AG10803 (cell line): ENCODE results near the gene RPTOR.

Experiments used
- DNase-seq: peaks from one replicate; pipeline ENCODE4 v3.0.0; 2010; ENCODE audit warnings: low read depth
- H3K4me3 ChIP-seq: 2 replicates; pipeline ENCODE4 v1.5.1; 2011; ENCODE audit warnings: mild to moderate bottlenecking, low read length, control low read depth
- TF ChIP-seq, protein P1 (sequence below): conservative IDR thresholded peaks from 2 replicates; pipeline ENCODE4 v1.5.1; 2011; ENCODE audit warnings: mild to moderate bottlenecking, low read length, control low read depth, inconsistent platforms

Gene RPTOR

DNA sequence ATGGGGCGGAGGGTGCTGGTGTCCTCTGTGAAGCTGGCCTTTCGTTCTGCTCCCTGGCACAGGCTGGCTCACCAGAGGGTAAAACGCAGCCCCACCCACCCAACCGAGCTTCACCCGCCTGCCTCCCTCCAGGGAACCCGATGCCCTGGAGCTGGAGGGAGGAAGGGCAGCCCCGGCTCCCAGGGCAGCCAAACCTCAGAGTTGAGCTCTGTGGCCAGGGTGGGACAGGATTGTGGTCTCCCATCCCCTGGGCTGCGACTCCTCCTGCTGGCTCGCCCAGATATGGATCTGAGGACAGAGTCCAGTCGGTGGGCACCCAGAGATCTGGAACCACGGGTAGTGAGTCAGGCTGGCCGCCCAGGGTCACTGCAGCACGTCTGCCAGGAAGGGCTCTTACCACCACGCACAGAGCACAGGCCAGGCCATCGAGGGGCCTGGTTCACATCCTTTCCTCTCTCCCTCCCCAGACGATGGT is 404.4 kb downstream of the RPTOR start:
- DNase-seq, result no peak

DNA sequence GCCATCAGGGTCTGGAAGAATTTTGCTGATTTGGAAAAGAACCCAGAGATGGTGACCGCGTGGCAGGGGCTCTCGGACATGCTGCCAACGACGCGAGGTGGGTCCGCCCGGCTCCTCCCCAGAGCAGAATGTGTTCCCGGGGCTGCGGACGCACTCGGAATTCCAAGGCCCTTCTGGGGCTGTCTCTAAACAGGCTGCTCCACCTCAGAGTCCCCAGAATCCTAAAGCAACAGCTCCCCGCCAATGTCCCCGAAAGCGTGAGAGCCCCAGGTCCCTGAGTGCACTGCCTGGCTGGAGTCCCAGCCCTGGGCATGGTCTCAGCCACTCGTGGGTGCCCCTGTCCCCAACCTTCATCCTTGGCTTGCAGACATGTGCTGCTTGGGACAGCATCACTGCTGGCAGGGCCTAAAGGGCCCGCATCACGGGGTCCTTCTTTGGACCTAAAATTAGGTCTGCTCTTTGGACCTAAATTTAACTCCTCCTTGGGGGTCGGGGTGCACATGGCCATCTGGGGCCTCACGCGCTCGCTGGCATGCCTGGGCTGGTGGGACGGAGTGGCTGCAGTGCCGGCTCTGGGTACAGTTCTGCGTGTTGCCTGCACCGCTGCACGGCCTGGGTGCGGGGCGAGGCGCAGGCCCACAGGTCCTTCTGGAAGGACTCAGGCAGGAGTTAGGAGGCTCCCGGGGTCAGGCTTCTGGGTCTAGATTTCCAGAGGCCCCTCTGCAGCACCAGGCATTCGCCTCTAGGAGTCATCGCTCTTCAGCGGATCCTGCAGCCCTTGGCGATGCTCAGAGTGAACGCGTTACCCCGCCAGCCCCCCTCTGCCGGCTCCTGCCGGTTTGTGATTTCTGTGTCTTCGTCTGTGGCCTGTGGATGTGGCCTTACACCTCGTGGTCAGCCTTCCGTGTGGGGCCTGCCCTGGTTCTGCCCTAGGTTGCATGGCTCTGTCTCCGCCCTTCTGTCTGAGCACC is 405.1 kb downstream of the RPTOR start:
- TF ChIP-seq, protein P1, sequence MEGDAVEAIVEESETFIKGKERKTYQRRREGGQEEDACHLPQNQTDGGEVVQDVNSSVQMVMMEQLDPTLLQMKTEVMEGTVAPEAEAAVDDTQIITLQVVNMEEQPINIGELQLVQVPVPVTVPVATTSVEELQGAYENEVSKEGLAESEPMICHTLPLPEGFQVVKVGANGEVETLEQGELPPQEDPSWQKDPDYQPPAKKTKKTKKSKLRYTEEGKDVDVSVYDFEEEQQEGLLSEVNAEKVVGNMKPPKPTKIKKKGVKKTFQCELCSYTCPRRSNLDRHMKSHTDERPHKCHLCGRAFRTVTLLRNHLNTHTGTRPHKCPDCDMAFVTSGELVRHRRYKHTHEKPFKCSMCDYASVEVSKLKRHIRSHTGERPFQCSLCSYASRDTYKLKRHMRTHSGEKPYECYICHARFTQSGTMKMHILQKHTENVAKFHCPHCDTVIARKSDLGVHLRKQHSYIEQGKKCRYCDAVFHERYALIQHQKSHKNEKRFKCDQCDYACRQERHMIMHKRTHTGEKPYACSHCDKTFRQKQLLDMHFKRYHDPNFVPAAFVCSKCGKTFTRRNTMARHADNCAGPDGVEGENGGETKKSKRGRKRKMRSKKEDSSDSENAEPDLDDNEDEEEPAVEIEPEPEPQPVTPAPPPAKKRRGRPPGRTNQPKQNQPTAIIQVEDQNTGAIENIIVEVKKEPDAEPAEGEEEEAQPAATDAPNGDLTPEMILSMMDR, result no peak
- no peak overlapping the region for H3K4me3 ChIP-seq
- DNase-seq, result no peak

More for the DNA sequence above, 404.4 kb downstream of the RPTOR start:
- TF ChIP-seq, protein P1, result no peak
- no peak overlapping the region for H3K4me3 ChIP-seq

DNA sequence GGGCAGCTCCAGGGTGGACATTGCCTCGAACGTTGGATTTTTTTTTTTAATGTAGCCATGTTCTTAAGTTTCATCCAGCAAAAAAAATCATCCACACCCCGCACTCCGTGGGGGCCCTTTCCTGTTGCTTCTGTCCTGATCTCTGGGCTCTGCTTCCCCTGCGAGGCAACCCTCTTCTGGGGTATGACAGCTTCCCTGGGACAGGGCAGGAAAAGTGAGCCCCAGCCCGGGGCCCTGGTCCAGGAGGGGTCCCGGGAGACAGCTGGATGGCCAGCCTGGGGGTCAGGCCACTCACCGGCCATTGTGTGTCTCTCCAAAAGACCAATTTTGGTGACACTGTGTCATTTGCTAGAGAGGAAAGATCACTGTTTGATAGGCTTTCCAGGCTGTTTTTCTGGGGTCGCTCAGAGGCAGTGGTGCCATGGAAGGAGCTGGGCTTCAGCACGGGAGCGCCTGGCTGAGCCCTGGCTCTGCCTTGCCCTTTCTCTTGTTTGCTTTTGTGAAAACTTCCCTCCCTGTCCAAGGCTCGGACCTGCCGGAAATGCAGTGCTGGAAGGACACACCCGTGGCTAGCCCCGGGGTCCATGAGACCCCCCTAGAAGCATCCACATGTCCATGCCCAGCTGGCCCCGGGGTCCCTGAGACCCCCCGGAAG is 406.0 kb downstream of the RPTOR start:
- TF ChIP-seq, protein P1, result no peak
- DNase-seq, result no peak

DNA sequence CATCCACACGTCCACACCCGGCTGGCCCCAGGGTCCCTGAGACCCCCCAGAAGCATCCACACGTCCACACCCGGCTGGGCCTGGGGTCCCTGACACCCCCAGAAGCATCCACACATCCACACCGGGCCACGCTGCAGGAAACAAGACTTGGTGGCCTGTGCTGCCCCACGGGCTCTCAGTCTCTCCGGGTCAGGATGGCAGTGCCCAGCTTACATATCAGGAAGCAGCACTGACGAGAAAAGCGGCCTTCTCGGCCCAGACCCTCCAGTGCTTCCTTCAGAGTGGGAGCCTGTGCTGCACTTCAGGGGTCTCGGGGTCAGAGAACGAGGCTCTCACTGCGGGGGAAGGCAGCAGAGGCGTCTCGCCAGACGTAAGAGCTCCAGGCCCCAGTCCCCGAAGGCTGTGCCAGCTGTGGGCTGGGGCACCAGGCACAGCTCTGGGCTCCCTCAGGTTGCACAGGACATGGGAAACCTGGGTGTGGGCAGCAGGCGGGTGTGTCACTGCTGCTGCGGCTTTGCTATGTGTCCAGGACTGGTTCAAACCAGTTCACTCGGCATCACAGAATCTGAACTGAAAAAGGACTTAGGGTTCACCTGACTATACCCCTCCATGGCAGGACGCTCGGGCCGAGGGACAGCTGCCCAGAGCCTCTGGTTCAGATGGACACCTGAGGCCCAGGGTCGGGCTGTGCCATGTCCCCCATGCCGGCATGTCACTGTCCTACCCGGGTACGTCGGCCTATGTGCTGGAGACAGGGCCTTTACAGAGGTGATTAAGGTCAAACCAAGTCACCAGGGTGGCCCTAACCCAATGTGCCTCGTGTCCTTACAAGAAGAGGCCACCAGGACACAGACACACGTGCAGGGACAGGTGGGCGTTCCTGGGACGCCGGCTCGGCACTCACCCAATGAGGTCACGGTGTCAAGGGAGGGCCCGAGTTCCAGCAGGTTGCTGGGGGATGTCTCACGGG is 406.8 kb downstream of the RPTOR start:
- no peak overlapping the region for H3K4me3 ChIP-seq
- no peak for DNase-seq
- TF ChIP-seq, protein P1, result no peak

More for the DNA sequence above, 406.0 kb downstream of the RPTOR start:
- H3K4me3 ChIP-seq, result no peak overlapping the region

DNA sequence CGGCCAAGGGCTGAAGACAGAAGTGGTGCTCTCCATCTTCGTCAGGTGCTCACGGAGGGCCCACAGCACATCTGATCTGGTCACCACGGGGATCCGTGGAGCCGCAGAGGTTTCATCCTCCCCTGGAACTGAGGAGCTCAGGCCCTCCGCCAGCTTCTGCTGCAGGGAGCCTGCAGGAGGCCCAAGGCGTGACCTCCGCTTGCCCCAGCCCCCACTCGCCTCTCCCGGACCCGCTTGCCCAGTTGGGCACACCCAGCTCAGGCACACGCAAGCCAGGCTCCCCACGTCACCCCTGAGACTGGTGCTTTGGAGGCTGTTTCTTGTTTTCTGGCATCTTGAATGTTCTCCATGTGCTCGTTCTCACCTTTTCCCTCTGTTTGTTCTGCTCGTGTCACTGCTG is 407.7 kb downstream of the RPTOR start:
- H3K4me3 ChIP-seq, result no peak overlapping the region
- DNase-seq, result no peak
- TF ChIP-seq, protein P1, result no peak

DNA sequence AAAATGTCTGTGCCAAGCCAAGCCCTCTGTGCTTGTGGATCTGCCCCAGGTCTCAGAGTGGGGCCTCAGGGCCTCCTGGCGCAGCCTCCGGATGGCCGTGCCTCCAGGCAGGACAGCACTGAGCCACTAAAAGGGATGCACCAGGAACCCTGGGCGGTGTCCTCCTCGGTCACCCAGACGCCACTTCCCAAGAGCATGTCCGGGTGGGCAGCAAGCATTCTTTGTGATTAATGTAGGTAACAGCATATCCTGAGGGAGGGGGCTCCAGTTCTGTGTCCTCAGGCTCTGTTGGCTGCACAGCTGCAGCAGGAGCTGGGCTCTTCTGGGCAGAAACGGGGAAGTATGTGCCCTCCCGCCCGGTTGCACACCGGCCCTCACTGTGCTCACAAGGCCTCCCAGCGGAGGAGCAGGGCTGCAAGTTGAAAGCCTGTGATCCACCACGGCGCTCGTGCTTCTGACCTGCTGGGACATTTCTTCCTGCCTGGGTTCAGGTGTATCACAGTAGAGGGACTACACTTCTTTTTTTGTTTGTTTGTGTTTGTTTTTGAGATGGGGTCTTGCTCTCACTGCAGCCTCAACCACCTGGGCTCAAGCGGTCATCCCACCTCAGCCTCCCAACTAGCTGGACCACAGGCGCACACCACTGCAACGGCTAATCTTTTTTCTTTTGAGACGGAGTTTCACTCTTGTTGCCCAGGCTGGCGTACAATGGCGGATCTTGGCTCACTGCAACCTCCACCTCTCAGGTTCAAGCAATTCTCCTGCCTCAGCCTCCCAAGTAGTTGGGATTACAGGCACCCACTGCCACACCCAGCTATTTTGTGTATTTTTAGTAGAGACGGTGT is 409.1 kb downstream of the RPTOR start:
- DNase-seq, result no peak
- no peak overlapping the region for H3K4me3 ChIP-seq
- TF ChIP-seq, protein P1, result no peak
